Stimulated activated CD4-positive, alpha-beta T cell treated with anti-CD3 and anti-CD28 coated beads, Interleukin-1b, Interleukin-23, amount 100 ng/mL, for 24 hours (primary cell): ENCODE measurements around the gene IQGAP3.

ENCODE experiments used
- DNase-seq, 4 experiments: peaks; one replicate each; pipeline ENCODE4 v3.0.0-alpha.2; 2020; ENCODE audit warnings: low read depth in 4 of 4, low spot score in 1 of 4

IQGAP3 gene

DNA sequence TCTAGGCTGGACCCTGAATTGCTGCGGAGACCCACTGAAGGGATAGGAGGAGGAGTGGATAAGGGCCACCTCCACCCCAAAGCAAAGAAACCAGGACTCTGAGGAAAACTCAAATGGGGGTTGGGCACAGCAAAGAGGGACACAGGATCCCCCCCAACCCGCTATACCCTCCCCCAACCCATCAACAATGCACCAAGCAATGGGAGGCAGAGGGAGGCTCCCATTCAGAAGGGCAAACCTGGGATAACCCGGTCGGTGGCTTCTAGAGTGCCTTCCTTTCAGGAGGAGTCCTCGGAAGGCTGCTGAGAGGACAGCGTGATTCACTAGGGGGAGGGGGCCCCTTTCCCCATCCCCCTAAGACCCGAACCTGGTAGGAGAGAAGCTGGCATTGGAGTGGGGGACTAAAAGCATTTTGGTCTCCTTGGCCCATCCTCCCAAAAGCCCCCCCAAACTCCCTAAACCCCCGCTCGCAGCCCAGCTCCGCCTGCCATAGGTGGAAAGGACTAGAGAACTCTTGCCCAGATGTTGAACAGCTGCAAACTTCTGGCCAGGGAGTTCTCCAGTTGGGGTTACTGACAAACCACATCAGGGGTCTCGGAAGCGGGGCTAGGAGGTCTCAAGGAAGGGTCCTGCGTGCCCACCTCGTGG lies 73.0 kb downstream of the IQGAP3 start:
- DNase-seq: no peak

DNA sequence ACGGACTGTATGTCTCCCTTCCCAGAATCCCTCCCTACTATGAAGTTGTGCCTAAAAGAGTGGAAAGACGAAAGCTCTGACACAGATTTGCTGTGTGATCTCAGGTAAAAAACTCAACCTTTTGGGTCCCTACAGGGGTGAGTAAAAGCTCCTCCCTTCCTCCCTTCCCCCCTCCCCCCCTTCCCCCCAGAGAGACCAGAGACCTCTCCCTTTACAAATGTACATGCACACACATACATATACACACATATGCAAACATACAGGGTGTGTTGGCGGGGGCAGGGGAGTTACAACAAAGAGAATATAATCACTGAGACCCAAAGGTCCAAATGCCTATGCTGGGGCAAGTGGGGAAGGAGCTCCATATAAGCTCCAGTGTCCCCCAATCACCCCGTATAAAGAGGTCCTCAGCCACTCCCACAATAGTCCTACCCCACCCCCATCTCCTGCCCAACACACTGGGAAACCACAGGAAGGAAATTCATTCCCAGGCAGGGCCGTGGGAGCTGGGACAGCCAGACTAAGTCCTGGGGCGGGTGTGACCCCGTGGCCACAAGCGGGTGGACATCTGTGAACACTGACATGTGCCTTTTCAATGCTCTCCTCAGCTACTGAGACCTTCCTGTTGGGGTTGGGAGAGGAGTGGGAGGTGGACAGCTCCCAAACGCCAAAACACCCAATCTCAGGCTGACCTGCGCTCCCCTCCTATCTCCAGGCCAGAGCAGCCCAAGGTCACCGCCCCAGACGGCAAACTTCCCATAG lies 73.8 kb downstream of the IQGAP3 start:
- no peak for DNase-seq

DNA sequence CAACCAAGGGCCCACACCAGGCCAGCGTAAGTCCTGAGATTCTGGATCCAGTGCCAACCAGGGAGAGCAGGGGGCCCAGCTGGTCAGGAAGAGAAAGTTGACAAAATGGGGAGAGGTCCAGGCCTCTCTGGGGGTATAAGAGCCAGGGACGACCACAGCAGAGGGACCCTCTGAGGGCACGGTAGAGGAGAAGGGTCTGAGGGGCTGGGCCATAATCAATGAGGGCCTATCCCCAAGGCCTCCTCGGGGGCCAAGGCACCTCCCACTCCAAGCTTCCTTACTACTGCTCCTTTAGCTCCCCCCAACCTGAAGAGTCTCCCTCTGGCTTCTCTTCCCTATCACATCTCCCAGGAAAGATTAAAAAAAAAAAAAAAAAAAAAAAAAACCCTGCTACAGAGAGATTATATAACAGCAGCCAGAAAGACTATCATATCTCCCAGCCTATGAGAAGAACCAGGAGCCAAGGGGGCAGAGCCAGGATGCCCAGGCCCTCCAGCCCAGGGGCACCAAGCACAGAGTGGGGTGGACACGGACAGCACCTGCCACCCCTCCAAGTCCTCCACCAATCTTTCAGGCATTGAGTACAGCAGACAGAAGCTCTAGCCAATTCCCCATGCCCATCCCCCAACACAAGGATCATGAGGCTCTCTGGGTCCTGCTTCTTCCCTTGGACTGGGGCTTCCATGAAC lies 74.5 kb downstream of the IQGAP3 start:
- no peak for DNase-seq

DNA sequence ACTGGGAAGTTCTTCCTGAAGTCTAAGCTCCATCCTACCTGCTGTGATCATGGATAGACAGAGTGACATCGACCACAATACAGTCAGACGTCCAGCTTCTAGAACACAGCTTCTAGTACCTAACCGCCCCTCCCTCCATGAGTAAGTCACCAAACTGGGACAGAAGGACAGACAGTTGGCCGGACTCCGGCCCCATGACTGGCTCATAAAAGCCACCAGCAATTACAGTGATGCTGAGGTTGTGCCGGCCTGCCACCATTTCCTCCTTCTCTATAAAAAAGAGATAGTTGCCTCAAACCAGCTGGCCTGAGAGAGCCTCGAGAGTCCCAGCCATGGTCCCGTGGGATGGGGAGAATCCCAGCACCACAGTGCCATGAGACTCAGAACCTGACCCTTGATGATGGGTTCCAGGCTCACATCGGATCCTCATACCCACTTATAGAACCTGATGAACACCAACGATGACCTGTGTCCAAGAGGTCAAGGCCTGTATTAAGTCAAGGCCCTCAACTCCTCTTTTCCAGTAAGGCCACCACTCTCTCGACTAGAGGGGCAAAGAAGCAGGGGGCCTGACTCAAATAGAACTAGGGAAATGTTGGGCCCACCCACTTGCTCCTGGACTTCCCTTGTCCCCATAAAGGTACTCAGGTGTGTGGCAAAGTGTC lies 75.2 kb downstream of the IQGAP3 start:
- DNase-seq: no peak

DNA sequence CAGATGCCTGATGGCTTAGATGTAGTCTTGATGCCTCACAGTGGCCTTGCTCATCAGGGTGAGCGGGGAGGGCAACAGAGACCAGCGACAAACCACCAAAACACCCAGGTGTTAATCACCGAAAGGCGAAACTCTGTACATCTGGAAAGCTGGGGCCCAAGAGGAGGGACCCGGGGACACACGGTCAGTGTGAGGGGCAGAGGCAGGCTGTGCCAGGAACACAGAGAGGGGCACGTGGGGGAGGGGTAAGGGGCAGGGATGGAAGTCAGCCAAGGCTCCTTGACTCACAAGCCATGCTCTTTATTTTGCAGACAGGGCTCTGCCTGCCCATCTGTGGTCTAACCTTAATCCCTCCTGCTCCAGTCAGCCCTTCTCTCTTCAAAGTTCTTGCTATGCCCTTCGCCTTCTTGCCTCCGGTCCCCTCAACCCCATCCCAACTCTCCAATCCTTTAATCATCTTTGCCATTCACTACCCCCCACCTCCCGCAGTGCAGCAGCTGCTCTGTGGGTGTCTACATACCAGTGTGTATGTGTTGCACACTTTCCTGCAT lies 76.1 kb downstream of the IQGAP3 start:
- no peak for DNase-seq

DNA sequence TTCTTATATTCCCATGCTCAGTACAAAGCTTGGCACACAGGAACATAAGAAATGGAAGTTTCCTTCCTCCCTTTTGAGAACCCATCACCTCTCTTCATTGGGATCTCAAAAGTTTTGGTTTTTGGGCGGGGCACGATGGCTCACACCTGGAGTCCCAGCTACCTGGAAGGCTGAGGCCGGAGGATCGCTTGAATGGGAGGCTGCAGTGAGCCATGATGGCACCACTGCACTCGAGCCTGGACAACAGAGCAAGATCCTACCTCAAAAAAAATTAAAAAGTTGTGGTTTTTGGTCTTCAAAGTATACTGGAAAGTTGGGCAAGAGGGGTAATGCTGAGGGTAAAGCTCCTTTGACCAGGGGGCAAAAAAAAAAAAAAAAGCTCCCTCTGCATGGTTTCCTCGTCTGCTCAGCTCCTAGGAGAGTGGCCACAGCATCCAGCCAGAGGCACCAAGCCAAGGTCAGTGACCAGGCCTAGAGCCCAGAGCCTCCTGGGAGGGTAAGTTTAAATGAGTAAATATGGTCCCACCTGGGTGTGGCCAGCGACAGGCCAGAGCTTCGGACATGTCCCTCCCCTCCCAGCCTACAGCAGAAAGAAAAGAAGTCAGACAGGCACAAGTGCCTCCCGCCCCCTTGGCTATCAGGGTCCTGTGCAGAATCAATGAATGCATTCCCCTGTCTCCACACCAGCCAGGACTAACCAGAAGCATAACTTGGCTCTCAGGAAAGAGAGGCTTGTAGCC lies 76.8 kb downstream of the IQGAP3 start:
- DNase-seq: no peak

DNA sequence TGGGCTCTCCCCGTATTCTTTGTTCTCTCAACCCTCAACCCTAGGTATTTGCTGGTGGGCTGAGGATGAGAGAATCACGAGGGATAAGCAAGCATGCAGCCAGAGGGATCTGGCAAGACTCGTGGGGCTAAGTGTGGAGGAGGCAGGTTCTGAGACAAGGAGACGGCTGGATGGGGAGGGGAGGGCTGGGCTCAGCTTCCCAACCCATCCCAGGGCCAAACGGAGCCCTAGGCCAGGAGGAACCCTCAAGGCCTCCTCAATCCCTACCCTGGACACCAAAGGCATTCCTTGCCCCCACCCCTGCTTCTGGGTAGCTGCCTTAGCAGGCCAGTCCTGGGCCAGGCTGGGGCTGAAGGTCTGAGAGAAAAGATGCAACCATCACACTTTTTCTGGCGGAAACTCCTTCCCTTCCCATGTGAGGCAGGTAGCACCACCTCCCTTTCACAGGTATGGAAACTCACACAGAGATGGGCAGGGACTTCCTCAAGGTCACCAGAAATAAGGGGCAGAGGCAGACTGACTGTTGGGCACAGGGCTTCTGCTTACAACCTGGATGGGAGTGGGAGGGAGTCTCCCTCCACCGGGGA lies 78.0 kb downstream of the IQGAP3 start:
- no peak for DNase-seq

DNA sequence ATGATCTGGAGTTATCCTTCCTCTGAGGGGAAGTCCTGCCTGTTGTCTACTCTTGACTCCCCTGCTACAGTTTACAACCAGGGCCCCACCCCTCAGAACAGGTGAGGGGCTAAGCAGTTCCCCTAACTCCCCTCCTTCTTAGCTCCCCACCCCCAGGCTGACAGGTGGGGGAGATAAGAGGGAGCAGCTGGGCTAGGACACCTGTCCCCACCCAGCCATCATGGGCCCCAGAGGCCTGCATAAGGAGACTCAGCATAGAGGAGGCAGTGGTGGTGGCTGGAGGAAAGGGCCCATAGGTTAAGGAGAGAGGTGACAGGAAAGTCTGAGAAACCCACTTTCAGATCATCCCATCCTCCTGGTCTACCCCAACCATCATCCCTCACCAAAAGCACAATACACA lies 78.6 kb downstream of the IQGAP3 start:
- DNase-seq: no peak

DNA sequence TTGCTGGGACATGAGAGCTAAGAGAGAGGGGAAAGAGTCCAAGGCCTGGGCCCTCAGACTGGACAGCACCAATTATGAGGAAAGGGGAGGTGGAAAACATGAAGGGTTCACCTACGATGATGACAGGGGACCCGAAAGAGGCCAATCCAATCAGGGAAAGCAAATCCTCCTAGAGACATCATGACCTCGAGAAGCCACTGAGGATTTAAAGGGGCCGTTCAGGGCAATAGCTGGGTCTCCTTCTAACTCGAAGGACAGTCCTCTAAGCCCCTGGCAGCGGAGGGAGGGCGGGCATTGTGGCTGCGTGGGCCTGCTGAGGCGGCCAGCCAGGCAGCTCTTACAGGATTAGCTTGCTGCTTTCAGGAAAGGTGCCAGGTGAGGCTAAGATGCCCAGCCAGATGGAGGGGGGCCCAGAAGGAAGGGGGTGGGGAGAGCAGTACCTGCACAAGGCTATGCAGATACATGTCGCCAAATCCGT lies 79.2 kb downstream of the IQGAP3 start:
- no peak for DNase-seq

DNA sequence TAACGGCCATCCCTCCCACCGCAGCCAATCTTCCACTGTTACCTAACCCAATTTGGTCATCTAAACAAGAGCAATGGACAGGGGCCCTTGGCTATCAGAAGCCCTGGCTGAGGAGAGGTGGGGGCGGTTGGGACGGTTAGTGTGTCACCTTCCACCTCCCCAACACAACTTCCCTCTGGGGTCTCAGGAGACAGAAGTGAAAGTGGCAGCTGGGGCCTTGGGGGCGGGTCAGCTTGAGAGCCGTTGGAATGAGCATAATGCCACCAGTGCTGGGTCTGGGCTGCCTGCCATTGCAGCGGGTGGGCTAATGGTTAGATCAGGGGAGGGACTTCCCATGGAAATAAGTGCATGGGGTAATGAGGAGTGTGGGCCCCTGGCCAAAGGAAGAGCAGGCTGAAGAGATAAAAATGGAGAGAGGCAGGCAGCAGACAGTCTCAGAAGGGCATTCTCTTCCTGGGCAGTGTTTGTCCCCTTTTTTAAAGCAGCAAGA lies 79.7 kb downstream of the IQGAP3 start:
- no peak for DNase-seq

DNA sequence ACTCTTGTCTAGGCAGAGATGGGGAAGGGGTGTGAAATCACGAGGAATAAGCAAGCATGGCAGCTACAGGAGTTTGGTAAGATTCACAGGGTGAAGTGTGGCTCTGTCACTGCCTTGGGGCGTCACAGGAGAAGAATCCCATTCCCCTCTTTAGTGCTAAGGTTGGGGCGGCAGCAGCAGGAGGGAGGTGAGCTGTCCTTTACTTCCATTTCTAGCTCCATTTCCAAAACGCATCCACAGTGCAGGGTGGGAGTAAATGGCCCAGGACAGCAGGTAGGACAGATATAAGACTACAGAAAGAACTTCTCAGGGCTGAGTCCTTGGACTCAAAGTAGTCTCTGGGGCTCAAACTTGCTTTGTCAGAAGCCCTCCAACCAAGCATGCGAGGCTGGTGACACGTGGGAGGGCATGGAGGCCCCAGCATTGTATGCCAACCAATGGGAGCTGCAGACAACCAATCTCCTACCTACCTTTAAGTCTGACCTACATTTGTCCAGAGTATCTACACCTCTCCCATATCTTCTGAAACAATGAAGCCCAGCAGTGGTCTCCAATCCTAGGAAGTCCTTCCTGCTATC lies 80.3 kb downstream of the IQGAP3 start:
- no peak for DNase-seq

DNA sequence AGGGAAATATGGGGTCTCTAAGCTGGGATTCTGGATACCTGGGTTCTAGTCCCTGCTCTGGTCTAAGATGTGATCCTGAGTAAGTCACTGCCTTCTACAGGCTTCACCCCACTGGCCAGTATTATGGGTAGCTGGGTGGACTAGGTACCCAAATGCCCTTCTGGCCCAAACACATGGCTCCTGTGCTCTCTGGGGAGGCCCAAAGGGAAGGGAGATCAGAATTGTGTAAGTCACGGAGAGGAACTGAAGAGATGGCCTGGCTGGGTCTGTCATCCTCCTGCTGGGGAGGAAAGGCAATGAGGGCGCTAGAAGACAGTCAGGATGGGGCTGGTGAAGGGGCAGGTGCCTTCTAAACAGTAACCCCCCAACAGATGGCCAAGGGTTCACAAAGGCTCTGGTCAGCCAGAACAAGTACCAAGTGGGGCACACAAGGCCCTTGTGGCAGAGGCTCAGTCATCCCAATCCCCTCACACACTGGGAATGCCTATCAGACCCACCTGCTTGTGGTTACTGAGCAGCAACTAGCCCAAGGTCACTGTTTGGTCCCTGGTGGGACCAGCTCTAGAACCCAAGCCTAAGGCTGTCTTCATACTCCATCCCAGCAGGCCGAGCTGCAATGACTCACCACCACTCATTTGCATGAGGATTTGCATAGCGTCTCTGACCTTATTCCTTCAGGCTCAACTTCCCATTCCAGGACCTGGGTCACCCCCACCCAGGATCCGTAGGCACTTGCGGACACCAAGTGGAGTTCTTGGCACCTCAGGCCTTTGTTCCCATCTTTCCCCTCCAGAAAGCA lies 81.0 kb downstream of the IQGAP3 start:
- no peak for DNase-seq

DNA sequence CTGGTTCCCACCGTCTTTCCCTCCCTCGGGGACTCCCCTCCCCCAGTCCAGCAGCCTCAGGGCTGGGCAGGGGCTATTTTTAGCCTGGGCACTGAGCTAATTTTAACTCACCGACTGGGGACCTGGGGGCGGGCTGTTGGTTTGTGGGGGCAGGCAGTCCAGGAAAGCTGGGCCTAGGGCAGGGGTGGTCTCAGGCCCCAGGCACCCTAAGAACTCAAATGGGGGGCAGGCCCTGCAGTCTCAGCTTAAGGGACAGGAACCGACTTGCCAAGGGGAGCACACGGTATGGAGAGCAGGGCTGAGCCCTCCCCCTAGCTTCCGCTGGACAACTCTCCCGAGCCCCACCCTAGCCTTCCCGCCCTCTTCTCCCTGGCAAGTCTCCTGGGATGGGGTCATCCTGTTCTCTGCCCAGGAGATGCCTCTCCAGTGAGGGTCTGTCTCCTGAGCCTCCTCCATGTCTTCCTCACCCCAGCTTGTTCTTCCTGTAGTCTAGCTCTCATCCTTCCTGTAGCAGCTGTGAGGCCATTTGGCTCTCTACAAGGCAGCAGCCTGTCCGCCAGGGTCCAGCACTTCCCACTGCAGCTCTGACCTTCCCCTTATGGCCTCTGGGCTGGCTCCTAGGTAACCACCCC lies 81.8 kb downstream of the IQGAP3 start:
- no peak for DNase-seq

DNA sequence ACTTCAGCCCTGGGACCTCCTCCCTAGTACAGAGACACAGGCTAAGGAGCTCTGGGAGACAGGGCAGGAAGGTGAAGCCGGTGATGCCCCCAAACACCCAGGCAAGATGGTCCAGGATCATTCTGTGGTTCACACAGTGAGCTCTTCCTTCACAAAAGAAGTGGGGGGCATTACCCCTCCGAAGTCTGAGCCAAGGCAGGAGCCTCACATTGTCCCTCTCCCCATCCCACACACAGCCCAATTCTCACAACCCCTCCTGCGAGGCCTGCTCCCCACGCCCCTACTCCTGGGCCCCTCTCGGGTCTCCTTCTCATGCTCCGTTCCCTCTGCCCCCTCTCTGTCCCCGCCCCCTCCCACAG lies 82.5 kb downstream of the IQGAP3 start:
- DNase-seq: no peak

DNA sequence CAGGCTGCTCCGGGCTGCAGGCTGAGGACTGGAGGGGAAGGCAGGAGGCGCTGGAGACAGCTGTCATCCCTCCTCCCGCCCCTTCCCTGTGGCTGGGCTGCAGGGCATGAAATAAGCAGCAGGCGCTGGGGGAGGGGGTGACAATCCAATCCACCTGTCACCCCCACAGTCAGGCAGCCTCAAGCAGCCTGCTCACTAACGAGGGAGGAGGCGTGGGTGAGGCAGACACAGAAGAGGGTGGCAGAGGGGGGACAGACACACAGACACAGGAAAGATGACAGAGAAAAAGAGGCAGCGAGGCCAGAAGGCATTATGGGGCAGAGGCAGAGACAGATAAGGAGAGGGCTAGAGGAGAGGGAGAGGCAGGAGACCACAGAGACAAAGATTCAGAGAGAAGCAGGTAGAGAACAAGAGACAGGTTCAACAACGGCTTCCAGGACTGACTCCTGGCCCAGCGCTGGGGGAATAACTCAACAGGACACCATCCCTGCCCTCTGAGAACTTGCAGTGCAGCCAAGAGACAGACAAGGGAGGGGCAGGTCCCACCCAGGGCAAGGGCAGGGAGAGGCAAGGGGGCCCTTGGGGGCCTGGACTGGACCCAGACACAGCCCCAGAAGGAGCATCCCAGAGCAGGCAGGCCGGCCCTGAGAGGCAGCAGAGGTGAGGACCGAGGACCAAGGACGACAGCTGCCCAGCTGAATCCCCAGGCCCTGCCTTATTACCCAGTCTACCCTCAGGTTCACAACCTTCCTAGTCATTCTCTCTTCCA lies 83.0 kb downstream of the IQGAP3 start:
- DNase-seq: no peak

DNA sequence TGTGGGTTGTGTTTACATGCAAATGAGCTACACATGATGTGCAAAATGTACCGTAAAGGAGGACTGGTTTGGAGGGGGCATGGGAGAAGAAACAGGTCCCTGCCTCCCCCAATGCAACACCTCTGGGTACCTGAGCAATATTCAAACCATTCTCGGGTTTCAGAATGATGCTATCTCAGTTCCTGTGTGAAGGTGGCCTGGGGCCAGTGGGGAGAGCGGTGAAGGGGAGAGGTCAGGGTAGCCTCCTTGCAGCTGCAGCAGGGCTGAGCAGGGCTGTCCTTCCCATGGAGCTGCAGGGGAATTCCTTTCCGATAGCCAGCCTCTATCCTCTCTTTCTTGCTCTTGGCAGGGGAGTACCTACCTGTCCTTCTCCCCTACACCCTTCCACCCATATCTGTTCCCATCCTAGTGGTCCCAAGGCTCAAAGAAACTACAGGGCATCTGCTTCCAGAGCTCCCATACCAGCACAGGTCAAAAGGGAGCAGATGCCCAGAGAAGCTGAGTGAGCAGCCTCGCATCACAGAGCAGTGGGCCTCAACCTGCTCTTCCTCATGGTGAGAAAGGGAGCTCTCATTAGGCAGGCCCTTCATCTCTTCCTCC lies 83.7 kb downstream of the IQGAP3 start:
- no peak for DNase-seq

DNA sequence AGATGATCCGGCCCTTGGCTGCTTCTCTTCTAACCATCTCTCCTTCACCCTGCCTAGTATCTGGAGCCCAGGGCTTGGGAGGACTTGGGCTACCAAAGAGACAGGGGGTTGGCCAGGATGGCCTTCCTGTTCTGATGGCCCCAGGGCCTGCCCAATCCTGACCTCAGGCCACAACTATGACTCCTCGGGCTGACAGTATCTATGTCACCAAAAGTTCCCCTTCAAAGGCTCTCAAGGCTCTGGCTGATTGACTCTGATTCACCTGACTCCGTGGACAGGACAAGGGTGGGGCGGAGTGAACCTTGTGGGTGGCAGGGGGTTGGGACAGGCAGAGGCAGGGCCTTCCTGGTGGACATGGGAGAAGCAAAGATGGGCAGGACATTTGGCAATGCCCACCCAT lies 84.5 kb downstream of the IQGAP3 start:
- no peak for DNase-seq
